H9 (cell line): ENCODE results near the gene ROPN1. TPM values are rescaled to one million over a fixed set of nuclear protein-coding genes. Genes with fewer than 3 reads are reported as not detected.

Experiments
- DNase-seq: peaks from one replicate; pipeline ENCODE4 v3.0.0-alpha.2; 2017
- H2AFZ ChIP-seq: one replicate; pipeline ENCODE4 v1.6.1; 2013; ENCODE audit warnings: mild to moderate bottlenecking, low read length, control low read depth, moderate library complexity
- H2AK5ac ChIP-seq: 2 replicates; pipeline ENCODE4 v1.6.1; 2013; ENCODE audit warnings: low read length, control low read depth, mixed read lengths; ENCODE audit not compliant: insufficient read length
- H2BK120ac ChIP-seq: one replicate; pipeline ENCODE4 v1.6.1; 2013; ENCODE audit warnings: low read depth, mild to moderate bottlenecking, low read length, control low read depth, inconsistent platforms; ENCODE audit not compliant: poor library complexity, severe bottlenecking
- H2BK12ac ChIP-seq: 2 replicates; pipeline ENCODE4 v1.6.1; 2013; ENCODE audit warnings: low read length, control low read depth, mixed read lengths, low read depth; ENCODE audit not compliant: insufficient read length
- H2BK15ac ChIP-seq: 2 replicates; pipeline ENCODE4 v1.6.1; 2013; ENCODE audit warnings: low read depth, low read length, control low read depth
- H2BK20ac ChIP-seq: one replicate; pipeline ENCODE4 v1.6.1; 2013; ENCODE audit warnings: low read depth, mild to moderate bottlenecking, low read length, control low read depth, inconsistent platforms; ENCODE audit not compliant: poor library complexity, severe bottlenecking
- H2BK5ac ChIP-seq: 2 replicates; pipeline ENCODE4 v1.6.1; 2013; ENCODE audit warnings: low read length, control low read depth, mixed read lengths; ENCODE audit not compliant: insufficient read length
- H3K14ac ChIP-seq: 2 replicates; pipeline ENCODE4 v1.6.1; 2013; ENCODE audit warnings: low read length, control low read depth; ENCODE audit not compliant: insufficient read depth
- H3K18ac ChIP-seq: 2 replicates; pipeline ENCODE4 v1.6.1; 2013; ENCODE audit warnings: low read depth, mild to moderate bottlenecking, mixed read lengths, low read length, control low read depth; ENCODE audit not compliant: insufficient read length
- H3K23ac ChIP-seq: 2 replicates; pipeline ENCODE4 v1.6.1; 2013; ENCODE audit warnings: low read length, control low read depth, mixed read lengths, low read depth; ENCODE audit not compliant: insufficient read length
- H3K23me2 ChIP-seq: 2 replicates; pipeline ENCODE4 v1.6.1; 2013; ENCODE audit warnings: low read depth, mild to moderate bottlenecking, mixed read lengths, low read length, control low read depth; ENCODE audit not compliant: insufficient read length, poor library complexity, severe bottlenecking
- H3K27ac ChIP-seq: 2 replicates; pipeline ENCODE4 v1.5.1; 2013; ENCODE audit warnings: low read length, control low read depth, mixed read lengths, low read depth; ENCODE audit not compliant: insufficient read length
- H3K27me3 ChIP-seq: 2 replicates; pipeline ENCODE4 v1.6.1; 2013; ENCODE audit warnings: low read length, control low read depth, inconsistent platforms; ENCODE audit not compliant: insufficient read depth
- H3K4ac ChIP-seq: 2 replicates; pipeline ENCODE4 v1.6.1; 2013; ENCODE audit warnings: low read depth, mild to moderate bottlenecking, control low read depth, inconsistent platforms, low read length, moderate library complexity
- H3K4me1 ChIP-seq: 2 replicates; pipeline ENCODE4 v1.6.1; 2013; ENCODE audit warnings: low read length, control low read depth, inconsistent platforms; ENCODE audit not compliant: insufficient read depth
- H3K4me2 ChIP-seq: 2 replicates; pipeline ENCODE4 v1.6.1; 2013; ENCODE audit warnings: low read length, control low read depth, mixed read lengths; ENCODE audit not compliant: insufficient read length, insufficient read depth
- H3K56ac ChIP-seq: 2 replicates; pipeline ENCODE4 v1.6.1; 2013; ENCODE audit warnings: low read depth, mild to moderate bottlenecking, mixed read lengths, low read length, control low read depth; ENCODE audit not compliant: insufficient read length
- H3K79me1 ChIP-seq: 2 replicates; pipeline ENCODE4 v1.6.1; 2013; ENCODE audit warnings: low read depth, mild to moderate bottlenecking, moderate library complexity, low read length, control low read depth, inconsistent platforms; ENCODE audit not compliant: insufficient read depth, poor library complexity, severe bottlenecking
- H3K79me2 ChIP-seq: 2 replicates; pipeline ENCODE4 v1.6.1; 2013; ENCODE audit warnings: low read length, control low read depth, inconsistent platforms; ENCODE audit not compliant: insufficient read depth
- H3K9ac ChIP-seq: 2 replicates; pipeline ENCODE4 v1.6.1; 2013; ENCODE audit warnings: low read length, control low read depth, mixed read lengths; ENCODE audit not compliant: insufficient read length; ENCODE audit errors: extremely low read depth
- H3K9me3 ChIP-seq: one replicate; pipeline ENCODE4 v1.6.1; 2013; ENCODE audit warnings: low read depth, low read length, inconsistent platforms; ENCODE audit not compliant: control insufficient read depth
- H3T11ph ChIP-seq: one replicate; pipeline ENCODE4 v1.6.1; 2013; ENCODE audit warnings: mild to moderate bottlenecking, low read length, control low read depth, inconsistent platforms
- H4K20me1 ChIP-seq: one replicate; pipeline ENCODE4 v1.6.1; 2013; ENCODE audit not compliant: control insufficient read depth, insufficient read length, insufficient read depth
- H4K5ac ChIP-seq: 2 replicates; pipeline ENCODE4 v1.6.1; 2013; ENCODE audit warnings: low read depth, mild to moderate bottlenecking, mixed read lengths, low read length, control low read depth; ENCODE audit not compliant: insufficient read length
- H4K8ac ChIP-seq: replicated peaks from 2 replicates; pipeline ENCODE4 v1.6.1; 2013; ENCODE audit warnings: low read length, control low read depth, mixed read lengths, low read depth; ENCODE audit not compliant: insufficient read length
- H4K91ac ChIP-seq: 2 replicates; pipeline ENCODE4 v1.6.1; 2013; ENCODE audit warnings: low read depth, mild to moderate bottlenecking, moderate library complexity, mixed read lengths, low read length, control low read depth; ENCODE audit not compliant: insufficient read length
- H3K27ac Mint-ChIP-seq, 3 experiments: 2 replicates in 2 of 3; 3 replicates in 1 of 3; pipeline ENCODE4 v1.8.0; 2020 to 2021; ENCODE audit warnings: mixed read lengths in 3 of 3, mild to moderate bottlenecking in 1 of 3, moderate library complexity in 1 of 3
- H3K27me3 Mint-ChIP-seq: 2 replicates; pipeline ENCODE4 v1.8.0; 2021; ENCODE audit warnings: low read depth, mild to moderate bottlenecking, moderate library complexity, mixed read lengths
- H3K36me3 Mint-ChIP-seq, 3 experiments: 2 replicates in 2 of 3; 3 replicates in 1 of 3; pipeline ENCODE4 v1.8.0; 2020 to 2021; ENCODE audit warnings: low read depth in 3 of 3, mixed read lengths in 3 of 3; ENCODE audit not compliant: insufficient read depth in 1 of 3
- H3K4me1 Mint-ChIP-seq, 2 experiments: 2 replicates each; pipeline ENCODE4 v1.8.0; 2020; ENCODE audit warnings: mixed read lengths in 2 of 2
- H3K4me3 Mint-ChIP-seq, 2 experiments: 2 replicates in 1 of 2; 3 replicates in 1 of 2; pipeline ENCODE4 v1.8.0; 2020 to 2021; ENCODE audit warnings: mild to moderate bottlenecking in 2 of 2, mixed read lengths in 2 of 2, moderate library complexity in 1 of 2
- H3K9me3 Mint-ChIP-seq, 2 experiments: 2 replicates in 1 of 2; 3 replicates in 1 of 2; pipeline ENCODE4 v1.8.0; 2020; ENCODE audit warnings: mild to moderate bottlenecking in 2 of 2, mixed read lengths in 2 of 2, moderate library complexity in 1 of 2
- WGBS: extraction: QIAGEN DNeasy Blood & Tissue Kit; methylation state at CpG from one replicate; pipeline ENCODE4 v1.1.7; 2013; ENCODE audit warnings: missing lambda C conversion rate, low lambda C conversion rate, mixed read lengths; ENCODE audit not compliant: insufficient read length; ENCODE audit errors: extremely low coverage; 5-methylcytosine and 5-hydroxymethylcytosine counted together
- total RNA-seq: library from RNA; stranded (reverse); gene quantifications from 2 replicates; pipeline ENCODE4 v1.2.1, GENCODE V29; 2021
- TF ChIP-seq, protein P1 (sequence below): fragments of 200-600 bp; sonication (generic); conservative IDR thresholded peaks from 3 replicates; pipeline ENCODE4 v1.8.0; 2021; ENCODE audit warnings: antibody characterized with exemption, mild to moderate bottlenecking

The ROPN1 gene
- total RNA-seq, 1 experiment from 2014 or later: not detected

GRCh38 chr3:123960781-123961507 lies 31.0 kb downstream of the ROPN1 start, which contains the start of gene CCDC14:
TSS of gene CCDC14 (minus strand) at chr3:123961229. CDS start at chr3:123961173, 56 bp downstream.
- Histone ChIP-seq H3K27me3 (no peaks in the 10 kb centered on the region), H3K23ac (no peak within 1 kb of the TSS), H3K56ac (no peak within 1 kb of the TSS), H3K9ac (peak within 1 kb of the TSS; percentile 89), H3K79me1 (no peaks in the 10 kb centered on the region), H2BK12ac (no peak within 1 kb of the TSS), H3K79me2 (peaks cover 2% of the 10 kb centered on the region; the same call in 1 of the 2 replicates), H4K20me1 (no peaks in the 10 kb centered on the region), H3K18ac (peak within 1 kb of the TSS; percentile 97), H3K14ac (peak within 1 kb of the TSS; percentile 98), H3K9me3 (no peaks in the 10 kb centered on the region), H4K8ac (no peak within 1 kb of the TSS), H3K4me2 (peak within 1 kb of the TSS; percentile 27), H3K27ac (peak within 1 kb of the TSS; percentile 76), H2BK120ac (peak within 1 kb of the TSS; percentile 16), H2BK15ac (no peak within 1 kb of the TSS), H2BK20ac (no peak within 1 kb of the TSS), H3T11ph (peak within 1 kb of the TSS; percentile 46), H3K4ac (no peak within 1 kb of the TSS; the same call in 1 of the 2 replicates), H4K5ac (no peak within 1 kb of the TSS), H2AK5ac (no peak within 1 kb of the TSS), H3K4me1 (no peaks in the 10 kb centered on the region), H3K23me2 (peaks cover 2% of the 10 kb centered on the region), H4K91ac (no peak within 1 kb of the TSS), H2AFZ (peak within 1 kb of the TSS; percentile 88), H2BK5ac (peak within 1 kb of the TSS; percentile 65)
- peak within 1 kb of the TSS; percentile 99 to 100 (median 99) for H3K27ac Mint-ChIP-seq
- H3K4me1 Mint-ChIP-seq: peaks cover 12 to 17% of the 10 kb centered on the region in 2 experiments
- H3K9me3 Mint-ChIP-seq: no peaks in the 10 kb centered on the region
- H3K27me3 Mint-ChIP-seq: peaks cover 34% of the 10 kb centered on the region
- no CpG with 5 or more reads among the region's 55 CpGs for WGBS
- H3K36me3 Mint-ChIP-seq: peaks cover 0 to 11% (median 3%) of the 10 kb centered on the region in 3 experiments; a peak in 2 of 7 replicates
- peak within 1 kb of the TSS; percentile 97 to 98 for H3K4me3 Mint-ChIP-seq
- peak; percentile 99 for DNase-seq
- TF ChIP-seq, protein P1, sequence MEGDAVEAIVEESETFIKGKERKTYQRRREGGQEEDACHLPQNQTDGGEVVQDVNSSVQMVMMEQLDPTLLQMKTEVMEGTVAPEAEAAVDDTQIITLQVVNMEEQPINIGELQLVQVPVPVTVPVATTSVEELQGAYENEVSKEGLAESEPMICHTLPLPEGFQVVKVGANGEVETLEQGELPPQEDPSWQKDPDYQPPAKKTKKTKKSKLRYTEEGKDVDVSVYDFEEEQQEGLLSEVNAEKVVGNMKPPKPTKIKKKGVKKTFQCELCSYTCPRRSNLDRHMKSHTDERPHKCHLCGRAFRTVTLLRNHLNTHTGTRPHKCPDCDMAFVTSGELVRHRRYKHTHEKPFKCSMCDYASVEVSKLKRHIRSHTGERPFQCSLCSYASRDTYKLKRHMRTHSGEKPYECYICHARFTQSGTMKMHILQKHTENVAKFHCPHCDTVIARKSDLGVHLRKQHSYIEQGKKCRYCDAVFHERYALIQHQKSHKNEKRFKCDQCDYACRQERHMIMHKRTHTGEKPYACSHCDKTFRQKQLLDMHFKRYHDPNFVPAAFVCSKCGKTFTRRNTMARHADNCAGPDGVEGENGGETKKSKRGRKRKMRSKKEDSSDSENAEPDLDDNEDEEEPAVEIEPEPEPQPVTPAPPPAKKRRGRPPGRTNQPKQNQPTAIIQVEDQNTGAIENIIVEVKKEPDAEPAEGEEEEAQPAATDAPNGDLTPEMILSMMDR: no peak
